WI38 (cell line): Measurements from ENCODE around the gene CSF2RB.

Experiments
- H3K4me3 ChIP-seq: 2 replicates; pipeline ENCODE4 v1.5.1; 2011; ENCODE audit warnings: low read depth, mild to moderate bottlenecking, control low read depth, low read length
- CTCF ChIP-seq: IDR thresholded peaks from 2 replicates; pipeline ENCODE4 v1.5.1; 2012; ENCODE audit warnings: low read depth, mild to moderate bottlenecking, control low read depth, low read length

CSF2RB gene

GRCh38 chr22:36955691-36956090 is 42.3 kb downstream of the CSF2RB start:
- TF ChIP-seq CTCF: no peak
- no peak overlapping the region for H3K4me3 ChIP-seq

- no peak for TF ChIP-seq CTCF
- H3K4me3 ChIP-seq: no peak overlapping the region
Measured at GRCh38 chr22:36958366-36958765, 44.9 kb downstream of the CSF2RB start.

- H3K4me3 ChIP-seq: no peak overlapping the region
- TF ChIP-seq CTCF: no peak
Measured at GRCh38 chr22:36961626-36962025, 48.2 kb downstream of the CSF2RB start.

- H3K4me3 ChIP-seq: no peak overlapping the region
- TF ChIP-seq CTCF: no peak
Measured at GRCh38 chr22:36963302-36963701, 49.9 kb downstream of the CSF2RB start.

- no peak for TF ChIP-seq CTCF
- no peak overlapping the region for H3K4me3 ChIP-seq
Measured at GRCh38 chr22:36964106-36964505, 50.7 kb downstream of the CSF2RB start.

- H3K4me3 ChIP-seq: no peak overlapping the region
- no peak for TF ChIP-seq CTCF
Measured at GRCh38 chr22:36965696-36966095, 52.3 kb downstream of the CSF2RB start.

- TF ChIP-seq CTCF: no peak
- no peak overlapping the region for H3K4me3 ChIP-seq
Measured at GRCh38 chr22:36966851-36967540, 53.6 kb downstream of the CSF2RB start.
